Mammary epithelial cell (primary cell): Measurements from ENCODE around the gene ZXDC.

Experiments used
- EZH2 ChIP-seq: IDR thresholded peaks from 2 replicates; pipeline ENCODE4 v1.6.1; 2012; ENCODE audit warnings: low read length, inconsistent platforms, borderline replicate concordance
- TF ChIP-seq, protein P1 (sequence below), 2 donors: IDR thresholded peaks in 1 of 2; conservative IDR thresholded peaks in 1 of 2; 2 replicates each; pipeline ENCODE4 v1.5.1; 2011 to 2012; ENCODE audit warnings: inconsistent platforms in 2 of 2, low read length in 2 of 2, mild to moderate bottlenecking in 2 of 2, control low read depth in 1 of 2, low read depth in 1 of 2; ENCODE audit not compliant: insufficient read depth in 1 of 2; ENCODE audit errors: extremely low read depth in 1 of 2

DNA sequence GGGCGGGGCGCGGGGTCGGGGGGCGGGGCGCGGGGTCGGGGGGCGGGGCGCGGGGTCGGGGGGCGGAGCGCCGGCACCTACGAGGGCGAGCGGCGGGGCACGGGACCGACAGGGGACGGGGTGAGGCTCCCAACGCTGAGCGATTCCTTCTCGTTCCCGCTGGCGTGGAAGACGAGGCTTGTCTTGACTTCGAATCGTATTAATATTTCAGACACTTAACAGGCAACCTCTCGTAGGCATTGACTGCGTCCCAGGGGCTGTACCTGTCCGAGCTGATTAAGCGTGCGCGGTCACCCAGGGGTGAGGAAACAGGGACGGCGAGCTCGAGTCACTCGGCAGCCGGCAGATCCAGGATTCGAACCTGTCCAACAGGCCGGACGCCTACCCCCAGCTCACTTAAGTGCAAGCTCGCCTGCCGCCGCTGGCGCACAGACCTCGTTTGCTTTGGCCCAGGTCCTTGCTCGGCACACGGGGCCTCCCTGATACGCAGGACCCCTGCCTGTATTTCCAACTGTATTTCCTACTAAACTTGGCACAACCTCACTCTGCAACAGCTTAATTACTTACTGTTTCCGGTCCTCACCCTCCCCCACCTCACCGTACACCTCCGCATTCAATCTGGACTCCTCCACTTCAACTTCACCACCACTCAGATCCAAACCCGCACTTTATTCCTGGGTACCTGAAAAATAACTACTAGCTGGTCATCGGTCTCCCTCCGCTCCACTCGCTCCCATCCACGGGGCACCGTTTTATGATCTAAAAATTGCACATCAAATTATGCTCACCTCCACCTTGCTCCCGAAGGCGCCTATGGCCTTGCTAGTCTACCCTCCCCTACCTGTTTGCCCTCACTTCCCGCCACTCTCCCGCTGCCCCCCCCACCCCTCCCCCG, 722 bp upstream of the ZXDC start:
- TF ChIP-seq, protein P1, sequence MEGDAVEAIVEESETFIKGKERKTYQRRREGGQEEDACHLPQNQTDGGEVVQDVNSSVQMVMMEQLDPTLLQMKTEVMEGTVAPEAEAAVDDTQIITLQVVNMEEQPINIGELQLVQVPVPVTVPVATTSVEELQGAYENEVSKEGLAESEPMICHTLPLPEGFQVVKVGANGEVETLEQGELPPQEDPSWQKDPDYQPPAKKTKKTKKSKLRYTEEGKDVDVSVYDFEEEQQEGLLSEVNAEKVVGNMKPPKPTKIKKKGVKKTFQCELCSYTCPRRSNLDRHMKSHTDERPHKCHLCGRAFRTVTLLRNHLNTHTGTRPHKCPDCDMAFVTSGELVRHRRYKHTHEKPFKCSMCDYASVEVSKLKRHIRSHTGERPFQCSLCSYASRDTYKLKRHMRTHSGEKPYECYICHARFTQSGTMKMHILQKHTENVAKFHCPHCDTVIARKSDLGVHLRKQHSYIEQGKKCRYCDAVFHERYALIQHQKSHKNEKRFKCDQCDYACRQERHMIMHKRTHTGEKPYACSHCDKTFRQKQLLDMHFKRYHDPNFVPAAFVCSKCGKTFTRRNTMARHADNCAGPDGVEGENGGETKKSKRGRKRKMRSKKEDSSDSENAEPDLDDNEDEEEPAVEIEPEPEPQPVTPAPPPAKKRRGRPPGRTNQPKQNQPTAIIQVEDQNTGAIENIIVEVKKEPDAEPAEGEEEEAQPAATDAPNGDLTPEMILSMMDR (conservative IDR thresholded peaks at IDR 0.05 in 1 of 2, IDR thresholded peaks at IDR 0.05 in 1 of 2; ENCODE audit: extremely low read depth in 1 of 2, insufficient read depth in 1 of 2, low read depth in 1 of 2, low read length in 2 of 2), result no peak
- no peak for TF ChIP-seq EZH2
